ENCODE measurements around the gene MAP2K7.

Gene MAP2K7

DNA sequence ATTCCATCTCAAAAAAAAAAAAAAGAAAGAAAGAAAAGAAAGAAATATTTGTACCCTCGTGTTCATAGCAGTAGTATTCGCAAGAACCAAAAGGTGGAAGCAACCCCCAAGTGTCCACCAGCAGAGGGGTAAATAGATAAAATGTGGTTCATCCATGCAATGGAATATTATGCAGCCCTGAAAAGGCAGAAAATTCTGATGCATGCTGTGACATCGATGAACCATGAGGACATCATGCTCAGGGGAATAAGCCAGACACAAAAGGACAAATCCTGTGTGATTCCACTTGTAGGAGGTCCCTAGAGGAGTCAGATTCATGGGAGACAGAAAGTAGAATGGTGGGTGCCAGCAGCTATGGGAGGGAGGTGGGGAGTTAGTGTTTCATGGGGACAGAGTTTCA is 21.8 kb upstream of the MAP2K7 start:
- no peak overlapping the region for H3K4me3 ChIP-seq (ENCODE audit: low read depth, low read length)
- no peak for TF ChIP-seq CTCF (IDR thresholded peaks at IDR 0.05; ENCODE audit: low read depth, low read length)

DNA sequence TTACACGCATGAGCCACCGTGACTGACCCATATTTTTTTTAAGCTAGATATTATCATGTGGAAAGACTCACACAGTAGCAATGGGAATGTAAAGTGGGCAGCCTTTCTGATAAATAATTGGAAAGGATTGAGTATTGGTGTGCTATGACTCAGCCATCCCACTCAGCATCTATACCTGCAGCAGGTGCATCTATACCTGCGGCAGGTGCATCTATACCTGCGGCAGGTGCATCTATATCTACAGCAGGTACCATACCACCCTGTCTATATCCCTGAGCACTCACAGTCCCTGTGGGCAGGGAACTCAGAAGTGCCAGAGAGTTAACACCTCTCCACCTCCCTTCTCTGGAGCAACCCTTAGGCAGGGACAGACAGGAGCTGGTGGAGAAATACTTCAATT is 20.6 kb upstream of the MAP2K7 start:
- H3K4me3 ChIP-seq (ENCODE audit: low read depth, low read length) = no peak overlapping the region
- no peak for TF ChIP-seq CTCF (IDR thresholded peaks at IDR 0.05; ENCODE audit: low read depth, low read length)

GRCh38 chr19:7883796-7884570 is 19.7 kb upstream of the MAP2K7 start:
- H3K4me3 ChIP-seq (ENCODE audit: low read depth, low read length) = no peak overlapping the region
- TF ChIP-seq CTCF (IDR thresholded peaks at IDR 0.05; ENCODE audit: low read depth, low read length) = no peak

- no peak overlapping the region for H3K4me3 ChIP-seq (ENCODE audit: low read depth, low read length)
- TF ChIP-seq CTCF (IDR thresholded peaks at IDR 0.05; ENCODE audit: low read depth, low read length) = no peak
Measured at GRCh38 chr19:7885818-7886217, 17.9 kb upstream of the MAP2K7 start.

- no peak for TF ChIP-seq CTCF (IDR thresholded peaks at IDR 0.05; ENCODE audit: low read depth, low read length)
- peak overlapping the region; percentile 75; the same call in 1 of the 2 replicates for H3K4me3 ChIP-seq (ENCODE audit: low read depth, low read length)
Measured at GRCh38 chr19:7887408-7888144, 16.1 kb upstream of the MAP2K7 start.

GRCh38 chr19:7888145-7888825 is 15.4 kb upstream of the MAP2K7 start, which contains the start of gene LRRC8E:
Gene LRRC8E, plus strand, starts transcription at chr19:7888510. Its CDS starts 7,094 bp downstream, at chr19:7895604.
- peak within 1 kb of the TSS; percentile 75 for H3K4me3 ChIP-seq (ENCODE audit: low read depth, low read length)
- no peak for TF ChIP-seq CTCF (IDR thresholded peaks at IDR 0.05; ENCODE audit: low read depth, low read length)
